ENCODE data around the gene KRTAP2-2. TPM values are rescaled to one million over a fixed set of nuclear protein-coding genes. Genes with fewer than 3 reads are reported as not detected.

The KRTAP2-2 gene
- total and polyA plus RNA-seq, 9 donors = not detected

DNA sequence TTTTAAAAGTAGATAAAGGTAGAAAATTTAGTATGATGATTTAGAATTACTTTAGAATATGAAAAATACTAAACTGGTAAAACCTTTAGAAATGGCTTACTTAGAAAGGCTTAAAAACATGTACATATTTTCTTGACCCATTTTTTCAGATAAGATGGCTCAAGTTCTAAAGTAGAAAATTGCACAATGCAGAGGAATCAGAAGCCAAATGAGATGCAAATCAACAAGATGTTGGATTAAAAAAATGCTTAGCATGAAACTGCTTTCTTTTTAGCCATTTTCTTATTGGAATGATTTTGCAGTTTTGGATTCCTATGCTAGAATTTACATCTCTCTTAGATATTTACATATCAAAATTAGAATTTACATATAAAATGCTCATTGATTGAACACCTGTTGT lies 44.6 kb downstream of the KRTAP2-2 start:
- Histone ChIP-seq H3K4me1 (ENCODE audit: control insufficient read depth, insufficient read depth, low read length) (peaks cover 6% of the 10 kb centered on the region), H3K27ac (ENCODE audit: low read length) (no peak overlapping the region), H3K36me3 (ENCODE audit: control insufficient read depth, insufficient read depth, low read length) (no peaks in the 10 kb centered on the region), H3K9me3 (replicated peaks; ENCODE audit: control insufficient read depth, low read depth, low read length) (no peaks in the 10 kb centered on the region), H3K27me3 (ENCODE audit: control insufficient read depth, insufficient read depth, low read length) (no peaks in the 10 kb centered on the region), H3K4me3 (ENCODE audit: low read length) (no peak overlapping the region)
- DNase-seq = no peak

DNA sequence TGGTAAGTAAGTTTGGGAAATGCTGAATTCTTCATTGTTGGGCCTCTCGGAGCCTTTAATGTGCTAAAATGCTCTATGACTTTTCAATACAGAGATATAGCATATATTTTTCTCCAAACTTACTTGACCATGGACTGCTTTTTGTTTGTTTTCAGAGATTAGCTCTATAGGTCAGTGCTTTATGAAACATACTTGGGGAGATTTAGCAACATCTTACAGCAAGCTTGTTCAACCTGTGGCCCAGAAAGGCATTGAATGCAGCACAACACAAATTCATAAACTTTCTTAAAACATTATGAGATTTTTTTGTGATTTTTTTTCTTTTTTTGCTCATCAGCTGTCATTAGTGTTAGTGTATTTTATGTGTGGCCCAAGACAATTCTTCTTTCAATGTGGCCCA lies 45.1 kb downstream of the KRTAP2-2 start:
- Histone ChIP-seq H3K9me3 (replicated peaks; ENCODE audit: control insufficient read depth, low read depth, low read length) (no peaks in the 10 kb centered on the region), H3K36me3 (ENCODE audit: control insufficient read depth, insufficient read depth, low read length) (no peaks in the 10 kb centered on the region), H3K4me1 (ENCODE audit: control insufficient read depth, insufficient read depth, low read length) (peaks cover 6% of the 10 kb centered on the region), H3K27me3 (ENCODE audit: control insufficient read depth, insufficient read depth, low read length) (no peaks in the 10 kb centered on the region), H3K4me3 (ENCODE audit: low read length) (no peak overlapping the region), H3K27ac (ENCODE audit: low read length) (no peak overlapping the region)
- DNase-seq = no peak
- no CpG with 5 or more reads among the region's 1 CpG for WGBS (ENCODE audit: insufficient coverage)

- WGBS (ENCODE audit: insufficient coverage) = no CpG with 5 or more reads among the region's 4 CpGs
- no peak for DNase-seq
- Histone ChIP-seq H3K27ac (ENCODE audit: low read length) (no peak overlapping the region), H3K4me1 (ENCODE audit: control insufficient read depth, insufficient read depth, low read length) (peaks cover 6% of the 10 kb centered on the region), H3K36me3 (ENCODE audit: control insufficient read depth, insufficient read depth, low read length) (no peaks in the 10 kb centered on the region), H3K9me3 (replicated peaks; ENCODE audit: control insufficient read depth, low read depth, low read length) (no peaks in the 10 kb centered on the region), H3K27me3 (ENCODE audit: control insufficient read depth, insufficient read depth, low read length) (no peaks in the 10 kb centered on the region), H3K4me3 (ENCODE audit: low read length) (no peak overlapping the region)
These were observed 45.7 kb downstream of the KRTAP2-2 start for GRCh38 chr17:41009301-41009760.

- Histone ChIP-seq H3K9me3 (replicated peaks; ENCODE audit: control insufficient read depth, low read depth, low read length) (no peaks in the 10 kb centered on the region), H3K4me3 (ENCODE audit: low read length) (no peak within 1 kb of the TSS), H3K36me3 (ENCODE audit: control insufficient read depth, insufficient read depth, low read length) (no peaks in the 10 kb centered on the region), H3K27me3 (ENCODE audit: control insufficient read depth, insufficient read depth, low read length) (no peaks in the 10 kb centered on the region), H3K27ac (ENCODE audit: low read length) (no peak within 1 kb of the TSS), H3K4me1 (ENCODE audit: control insufficient read depth, insufficient read depth, low read length) (peaks cover 6% of the 10 kb centered on the region)
- peak; percentile 13 for DNase-seq
- WGBS (ENCODE audit: insufficient coverage) = 86% methylated on average over 6 of the region's 8 CpGs
These were observed 46.2 kb downstream of the KRTAP2-2 start, which contains the start of gene KRTAP3-1 for GRCh38 chr17:41008811-41009210. TSS of gene KRTAP3-1 (minus strand) at chr17:41009128. CDS start at chr17:41009074, 54 bp downstream.

Other genes with a start within 250 kb of the KRTAP2-2 start
Only the 30 nearest of the 37 such genes appear.
- not detected for gene KRT20, start 170.0 kb downstream of the KRTAP2-2 start, total RNA-seq
- gene KRT20, start 170.0 kb downstream of the KRTAP2-2 start, polyA plus RNA-seq (ENCODE audit: insufficient read depth in 1 of 8, insufficient read length in 8 of 8, low replicate concordance in 1 of 8) = under 1 TPM in 4 of 8 donors, not detected in 4; 0.13 to 0.59 (median 0.35) TPM
- gene KRT23, start 117.6 kb downstream of the KRTAP2-2 start, total RNA-seq = 0.27 TPM
- gene KRT23, start 117.6 kb downstream of the KRTAP2-2 start, polyA plus RNA-seq (ENCODE audit: insufficient read depth in 1 of 8, insufficient read length in 8 of 8, low replicate concordance in 1 of 8) = 1 to 10 TPM in 1 of 8 donors, under 1 TPM in 6, not detected in 1; 0.08 to 6.5 (median 0.22) TPM
- 3.8 TPM for gene KRT39, start 88.3 kb downstream of the KRTAP2-2 start, total RNA-seq
- 1 to 10 TPM; 2.1 to 8.1 (median 6.3) TPM for gene KRT39, start 88.3 kb downstream of the KRTAP2-2 start, polyA plus RNA-seq (ENCODE audit: insufficient read depth in 1 of 8, insufficient read length in 8 of 8, low replicate concordance in 1 of 8)
- gene KRT40, start 70.9 kb downstream of the KRTAP2-2 start, total RNA-seq = 11.0 TPM
- 10 to 100 TPM in 4 of 8 donors, 1 to 10 TPM in 4; 3.7 to 16.2 (median 10.1) TPM for gene KRT40, start 70.9 kb downstream of the KRTAP2-2 start, polyA plus RNA-seq (ENCODE audit: insufficient read depth in 1 of 8, insufficient read length in 8 of 8, low replicate concordance in 1 of 8)
- not detected for gene KRTAP3-3, start 61.1 kb downstream of the KRTAP2-2 start, total RNA-seq
- gene KRTAP3-3, start 61.1 kb downstream of the KRTAP2-2 start, polyA plus RNA-seq (ENCODE audit: insufficient read depth in 1 of 8, insufficient read length in 8 of 8, low replicate concordance in 1 of 8) = under 1 TPM in 1 of 8 donors, not detected in 7; 0.40 TPM
- 0.18 TPM for gene KRTAP3-2, start 55.3 kb downstream of the KRTAP2-2 start, total RNA-seq
- 1 to 10 TPM in 1 of 8 donors, under 1 TPM in 7; 0.25 to 1.6 (median 0.61) TPM for gene KRTAP3-2, start 55.3 kb downstream of the KRTAP2-2 start, polyA plus RNA-seq (ENCODE audit: insufficient read depth in 1 of 8, insufficient read length in 8 of 8, low replicate concordance in 1 of 8)
- not detected for gene KRTAP3-1, start 46.1 kb downstream of the KRTAP2-2 start, total RNA-seq
- gene KRTAP3-1, start 46.1 kb downstream of the KRTAP2-2 start, polyA plus RNA-seq (ENCODE audit: insufficient read depth in 1 of 8, insufficient read length in 8 of 8, low replicate concordance in 1 of 8) = not detected
- not detected for gene KRTAP1-5, start 28.0 kb downstream of the KRTAP2-2 start, total RNA-seq
- not detected for gene KRTAP1-5, start 28.0 kb downstream of the KRTAP2-2 start, polyA plus RNA-seq (ENCODE audit: insufficient read depth in 1 of 8, insufficient read length in 8 of 8, low replicate concordance in 1 of 8)
- gene KRTAP1-4, start 25.0 kb downstream of the KRTAP2-2 start, total RNA-seq = not detected
- gene KRTAP1-4, start 25.0 kb downstream of the KRTAP2-2 start, polyA plus RNA-seq (ENCODE audit: insufficient read depth in 1 of 8, insufficient read length in 8 of 8, low replicate concordance in 1 of 8) = not detected
- gene KRTAP1-3, start 20.4 kb downstream of the KRTAP2-2 start, total RNA-seq = not detected
- gene KRTAP1-3, start 20.4 kb downstream of the KRTAP2-2 start, polyA plus RNA-seq (ENCODE audit: insufficient read depth in 1 of 8, insufficient read length in 8 of 8, low replicate concordance in 1 of 8) = under 1 TPM in 2 of 8 donors, not detected in 6; 0.12 to 0.32 TPM
- not detected for gene KRTAP1-1, start 13.8 kb downstream of the KRTAP2-2 start, total RNA-seq
- gene KRTAP1-1, start 13.8 kb downstream of the KRTAP2-2 start, polyA plus RNA-seq (ENCODE audit: insufficient read depth in 1 of 8, insufficient read length in 8 of 8, low replicate concordance in 1 of 8) = not detected
- not detected for gene KRTAP2-1, start 7.9 kb downstream of the KRTAP2-2 start, total RNA-seq
- gene KRTAP2-1, start 7.9 kb downstream of the KRTAP2-2 start, polyA plus RNA-seq (ENCODE audit: insufficient read depth in 1 of 8, insufficient read length in 8 of 8, low replicate concordance in 1 of 8) = not detected
- not detected for gene KRTAP2-3, start 4.9 kb upstream of the KRTAP2-2 start, total RNA-seq
- not detected for gene KRTAP2-3, start 4.9 kb upstream of the KRTAP2-2 start, polyA plus RNA-seq (ENCODE audit: insufficient read depth in 1 of 8, insufficient read length in 8 of 8, low replicate concordance in 1 of 8)
- gene KRTAP2-4, start 10.6 kb upstream of the KRTAP2-2 start, total RNA-seq = not detected
- not detected for gene KRTAP2-4, start 10.6 kb upstream of the KRTAP2-2 start, polyA plus RNA-seq (ENCODE audit: insufficient read depth in 1 of 8, insufficient read length in 8 of 8, low replicate concordance in 1 of 8)
- not detected for gene KRTAP4-7, start 28.9 kb upstream of the KRTAP2-2 start, total RNA-seq
- gene KRTAP4-7, start 28.9 kb upstream of the KRTAP2-2 start, polyA plus RNA-seq (ENCODE audit: insufficient read depth in 1 of 8, insufficient read length in 8 of 8, low replicate concordance in 1 of 8) = not detected
- not detected for gene KRTAP4-8, start 42.9 kb upstream of the KRTAP2-2 start, total RNA-seq
- gene KRTAP4-8, start 42.9 kb upstream of the KRTAP2-2 start, polyA plus RNA-seq (ENCODE audit: insufficient read depth in 1 of 8, insufficient read length in 8 of 8, low replicate concordance in 1 of 8) = not detected
- gene KRTAP4-16, start 47.0 kb upstream of the KRTAP2-2 start, total RNA-seq = not detected
- gene KRTAP4-16, start 47.0 kb upstream of the KRTAP2-2 start, polyA plus RNA-seq (ENCODE audit: insufficient read depth in 1 of 8, insufficient read length in 8 of 8, low replicate concordance in 1 of 8) = not detected
- gene KRTAP4-9, start 50.2 kb upstream of the KRTAP2-2 start, total RNA-seq = not detected
- under 1 TPM in 1 of 8 donors, not detected in 7; 0.31 TPM for gene KRTAP4-9, start 50.2 kb upstream of the KRTAP2-2 start, polyA plus RNA-seq (ENCODE audit: insufficient read depth in 1 of 8, insufficient read length in 8 of 8, low replicate concordance in 1 of 8)
- not detected for gene KRTAP4-11, start 63.1 kb upstream of the KRTAP2-2 start, total RNA-seq
- gene KRTAP4-11, start 63.1 kb upstream of the KRTAP2-2 start, polyA plus RNA-seq (ENCODE audit: insufficient read depth in 1 of 8, insufficient read length in 8 of 8, low replicate concordance in 1 of 8) = not detected
- not detected for gene KRTAP4-12, start 69.0 kb upstream of the KRTAP2-2 start, total RNA-seq
- gene KRTAP4-12, start 69.0 kb upstream of the KRTAP2-2 start, polyA plus RNA-seq (ENCODE audit: insufficient read depth in 1 of 8, insufficient read length in 8 of 8, low replicate concordance in 1 of 8) = not detected
- gene KRTAP4-6, start 85.3 kb upstream of the KRTAP2-2 start, total RNA-seq = not detected
- not detected for gene KRTAP4-6, start 85.3 kb upstream of the KRTAP2-2 start, polyA plus RNA-seq (ENCODE audit: insufficient read depth in 1 of 8, insufficient read length in 8 of 8, low replicate concordance in 1 of 8)
- gene KRTAP4-5, start 94.6 kb upstream of the KRTAP2-2 start, total RNA-seq = not detected
- not detected for gene KRTAP4-5, start 94.6 kb upstream of the KRTAP2-2 start, polyA plus RNA-seq (ENCODE audit: insufficient read depth in 1 of 8, insufficient read length in 8 of 8, low replicate concordance in 1 of 8)
- not detected for gene KRTAP4-4, start 105.5 kb upstream of the KRTAP2-2 start, total RNA-seq
- gene KRTAP4-4, start 105.5 kb upstream of the KRTAP2-2 start, polyA plus RNA-seq (ENCODE audit: insufficient read depth in 1 of 8, insufficient read length in 8 of 8, low replicate concordance in 1 of 8) = not detected
- gene KRTAP4-3, start 113.0 kb upstream of the KRTAP2-2 start, total RNA-seq = not detected
- not detected for gene KRTAP4-3, start 113.0 kb upstream of the KRTAP2-2 start, polyA plus RNA-seq (ENCODE audit: insufficient read depth in 1 of 8, insufficient read length in 8 of 8, low replicate concordance in 1 of 8)
- gene KRTAP4-2, start 123.0 kb upstream of the KRTAP2-2 start, total RNA-seq = not detected
- gene KRTAP4-2, start 123.0 kb upstream of the KRTAP2-2 start, polyA plus RNA-seq (ENCODE audit: insufficient read depth in 1 of 8, insufficient read length in 8 of 8, low replicate concordance in 1 of 8) = not detected
- not detected for gene KRTAP4-1, start 129.7 kb upstream of the KRTAP2-2 start, total RNA-seq
- not detected for gene KRTAP4-1, start 129.7 kb upstream of the KRTAP2-2 start, polyA plus RNA-seq (ENCODE audit: insufficient read depth in 1 of 8, insufficient read length in 8 of 8, low replicate concordance in 1 of 8)
- not detected for gene KRTAP9-1, start 134.7 kb upstream of the KRTAP2-2 start, total RNA-seq
- gene KRTAP9-1, start 134.7 kb upstream of the KRTAP2-2 start, polyA plus RNA-seq (ENCODE audit: insufficient read depth in 1 of 8, insufficient read length in 8 of 8, low replicate concordance in 1 of 8) = not detected
- not detected for gene KRTAP9-2, start 171.4 kb upstream of the KRTAP2-2 start, total RNA-seq
- gene KRTAP9-2, start 171.4 kb upstream of the KRTAP2-2 start, polyA plus RNA-seq (ENCODE audit: insufficient read depth in 1 of 8, insufficient read length in 8 of 8, low replicate concordance in 1 of 8) = not detected
- gene KRTAP9-3, start 177.2 kb upstream of the KRTAP2-2 start, total RNA-seq = not detected
- not detected for gene KRTAP9-3, start 177.2 kb upstream of the KRTAP2-2 start, polyA plus RNA-seq (ENCODE audit: insufficient read depth in 1 of 8, insufficient read length in 8 of 8, low replicate concordance in 1 of 8)
- gene KRTAP9-8, start 182.8 kb upstream of the KRTAP2-2 start, total RNA-seq = not detected
- not detected for gene KRTAP9-8, start 182.8 kb upstream of the KRTAP2-2 start, polyA plus RNA-seq (ENCODE audit: insufficient read depth in 1 of 8, insufficient read length in 8 of 8, low replicate concordance in 1 of 8)